NOMO-1 (cell line): ENCODE measurements around the gene OTULIN.

Experiments used
- DNase-seq, 2 experiments: peaks; one replicate each; lab custom pipeline; 2025; ENCODE audit not compliant: unreplicated experiment in 2 of 2; lab: John Stamatoyannopoulos, UW

Gene OTULIN

DNA sequence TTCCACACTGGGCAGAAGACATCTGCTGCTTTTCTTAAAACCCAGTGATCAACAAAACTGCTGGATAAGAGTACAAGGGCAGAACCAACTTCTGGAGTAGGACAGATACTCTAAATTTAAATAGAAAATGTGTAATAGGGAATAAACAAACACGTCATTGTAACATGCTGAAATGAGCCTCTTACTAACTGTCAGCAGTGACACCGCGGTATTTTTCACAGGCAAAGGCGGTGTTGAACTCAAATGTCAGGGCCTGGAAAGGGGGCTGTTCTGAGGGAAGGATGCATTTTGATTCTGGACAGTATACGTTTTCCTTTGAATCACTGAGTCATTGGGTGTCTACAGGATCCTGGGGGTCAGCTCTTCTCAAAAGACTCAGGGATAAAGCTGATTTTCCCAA is 73.5 kb downstream of the OTULIN start:
- no peak for DNase-seq

DNA sequence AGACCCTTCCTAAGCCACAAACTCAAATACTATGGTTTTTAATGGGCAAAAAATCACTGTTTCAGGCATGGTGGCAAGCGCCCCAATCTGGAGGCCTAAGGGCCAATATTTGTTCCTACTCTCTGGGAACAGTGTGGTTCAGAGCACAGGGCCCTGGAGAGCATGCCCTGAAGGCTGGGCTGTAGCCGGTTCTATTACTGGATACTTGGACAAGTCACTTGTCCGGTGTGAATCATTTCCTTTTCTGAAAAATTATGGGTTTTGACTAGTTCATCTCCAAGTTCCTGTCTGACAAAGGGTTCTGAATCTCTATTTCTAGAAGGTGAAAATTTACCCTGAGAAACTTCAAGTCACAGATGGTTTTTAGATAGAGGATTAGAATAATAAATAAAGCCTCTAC is 75.0 kb downstream of the OTULIN start:
- DNase-seq = peak in 1 of 2 experiments; percentile 69

DNA sequence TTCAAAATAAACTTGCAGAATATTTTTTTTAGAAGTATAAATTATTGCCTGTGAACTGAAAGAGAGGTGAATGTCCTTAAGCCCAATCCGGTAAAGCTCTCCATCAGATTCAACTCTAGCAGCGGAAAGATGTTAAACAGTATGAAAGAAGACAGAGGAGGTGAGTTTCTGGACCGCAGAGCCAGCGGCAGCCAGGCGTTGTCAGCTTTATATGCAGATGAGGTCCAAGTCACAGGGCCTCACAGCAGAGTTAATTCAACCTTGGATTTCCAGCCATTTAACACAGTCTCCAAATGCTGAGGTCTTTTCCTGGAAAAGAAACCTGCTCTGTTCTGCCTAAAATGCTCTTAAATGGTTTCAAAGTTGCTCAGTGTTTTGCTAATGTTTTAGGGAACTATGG is 75.5 kb downstream of the OTULIN start:
- DNase-seq = no peak

DNA sequence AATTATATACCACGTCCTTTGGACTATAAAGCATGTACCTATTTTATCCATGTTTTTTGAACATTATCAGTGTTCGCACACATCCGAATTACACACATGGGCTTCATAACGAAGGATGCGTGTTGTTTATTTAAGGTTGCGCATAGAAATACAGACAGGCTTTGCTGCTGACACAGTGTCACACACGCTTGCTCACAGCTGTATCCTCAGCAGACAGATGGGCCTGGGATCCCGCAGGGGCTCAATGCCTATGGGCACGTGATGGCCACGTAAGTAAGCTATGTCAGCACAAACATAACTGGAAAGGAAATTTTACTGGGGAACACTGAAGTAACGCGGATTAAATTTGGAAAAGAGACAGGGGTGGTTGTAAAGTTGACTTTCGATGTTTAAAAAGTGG is 76.6 kb downstream of the OTULIN start:
- DNase-seq = no peak

DNA sequence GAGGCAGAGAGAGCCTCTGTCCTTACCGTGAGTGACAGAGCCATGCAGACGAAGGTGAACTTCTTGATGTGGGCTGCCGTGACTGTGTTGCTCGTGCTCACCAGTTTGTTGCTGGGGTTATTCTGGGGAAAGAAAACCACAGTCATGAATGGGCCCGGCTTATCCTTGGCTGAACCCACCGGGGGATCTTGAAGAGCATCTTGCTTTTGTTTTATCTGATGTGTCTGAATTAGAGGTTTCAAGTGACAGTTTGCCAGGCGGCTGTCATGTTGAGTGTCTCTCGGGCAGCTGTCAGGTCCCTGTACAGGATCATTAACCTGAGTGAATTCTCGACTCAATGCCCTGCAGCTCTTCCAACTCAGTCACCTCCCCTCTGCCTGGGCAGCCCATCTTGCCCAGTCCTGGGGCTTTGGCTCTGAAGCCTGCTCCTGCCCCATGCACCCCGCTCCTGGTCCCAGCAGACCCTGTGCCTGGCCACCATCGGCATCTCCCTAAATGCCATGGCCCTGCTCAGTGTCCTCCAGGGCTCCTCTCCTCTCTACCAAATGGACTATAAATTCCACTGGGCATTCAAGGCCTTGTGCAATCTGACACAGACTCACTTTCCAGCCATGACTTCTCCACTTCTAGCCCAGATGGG is 77.4 kb downstream of the OTULIN start:
- no peak for DNase-seq

DNA sequence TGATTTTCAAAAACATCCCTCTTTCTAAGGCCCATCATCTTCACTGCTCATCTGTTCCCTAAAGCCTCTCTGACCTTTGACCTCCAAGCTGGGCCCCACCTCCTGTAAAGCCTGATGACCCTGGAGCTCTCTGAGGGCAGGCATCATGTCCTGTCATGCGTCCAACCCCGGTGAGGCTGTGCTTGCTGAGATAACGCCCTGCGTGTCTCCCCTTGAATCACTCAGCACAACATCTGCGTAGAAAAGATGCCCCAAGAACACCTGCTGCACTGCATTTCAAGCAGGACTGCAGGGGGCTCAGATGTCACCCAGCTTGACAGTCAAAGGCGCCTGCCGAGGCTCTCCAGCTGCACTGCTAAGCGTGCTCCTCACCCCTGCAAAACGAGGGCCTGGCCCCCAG is 78.0 kb downstream of the OTULIN start:
- DNase-seq = no peak

DNA sequence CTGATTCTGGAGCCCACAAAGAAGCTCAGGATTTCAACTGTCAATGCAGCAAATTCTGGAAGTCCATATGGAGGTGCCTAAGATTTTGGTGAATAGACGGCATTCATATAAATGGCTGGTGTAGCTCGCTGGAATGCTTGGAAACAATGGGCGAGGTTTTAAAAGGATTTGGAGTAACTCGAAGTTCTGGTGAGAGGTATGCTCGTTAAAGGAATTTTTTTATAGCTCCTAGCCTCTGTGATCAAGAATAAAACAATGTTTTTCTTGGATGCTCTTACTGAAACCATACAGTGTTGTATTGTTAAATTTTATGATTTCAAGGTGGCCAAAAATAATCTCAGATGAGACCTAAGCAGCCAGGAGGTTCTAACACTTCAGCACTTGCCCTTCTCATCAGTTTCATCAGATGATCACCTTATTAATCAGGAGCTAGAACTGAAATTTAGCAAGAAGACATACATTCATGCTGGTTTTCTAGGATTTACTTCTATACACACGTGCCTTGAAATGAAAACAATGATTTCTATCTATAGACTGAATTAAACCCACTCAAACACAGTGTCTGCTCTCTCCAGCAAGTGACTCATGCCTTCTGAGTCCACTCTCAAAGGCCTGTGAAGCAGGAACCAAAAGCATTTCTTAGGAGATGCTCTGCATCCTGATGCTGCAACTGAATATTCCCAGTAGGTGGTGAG is 79.2 kb downstream of the OTULIN start:
- DNase-seq = no peak

DNA sequence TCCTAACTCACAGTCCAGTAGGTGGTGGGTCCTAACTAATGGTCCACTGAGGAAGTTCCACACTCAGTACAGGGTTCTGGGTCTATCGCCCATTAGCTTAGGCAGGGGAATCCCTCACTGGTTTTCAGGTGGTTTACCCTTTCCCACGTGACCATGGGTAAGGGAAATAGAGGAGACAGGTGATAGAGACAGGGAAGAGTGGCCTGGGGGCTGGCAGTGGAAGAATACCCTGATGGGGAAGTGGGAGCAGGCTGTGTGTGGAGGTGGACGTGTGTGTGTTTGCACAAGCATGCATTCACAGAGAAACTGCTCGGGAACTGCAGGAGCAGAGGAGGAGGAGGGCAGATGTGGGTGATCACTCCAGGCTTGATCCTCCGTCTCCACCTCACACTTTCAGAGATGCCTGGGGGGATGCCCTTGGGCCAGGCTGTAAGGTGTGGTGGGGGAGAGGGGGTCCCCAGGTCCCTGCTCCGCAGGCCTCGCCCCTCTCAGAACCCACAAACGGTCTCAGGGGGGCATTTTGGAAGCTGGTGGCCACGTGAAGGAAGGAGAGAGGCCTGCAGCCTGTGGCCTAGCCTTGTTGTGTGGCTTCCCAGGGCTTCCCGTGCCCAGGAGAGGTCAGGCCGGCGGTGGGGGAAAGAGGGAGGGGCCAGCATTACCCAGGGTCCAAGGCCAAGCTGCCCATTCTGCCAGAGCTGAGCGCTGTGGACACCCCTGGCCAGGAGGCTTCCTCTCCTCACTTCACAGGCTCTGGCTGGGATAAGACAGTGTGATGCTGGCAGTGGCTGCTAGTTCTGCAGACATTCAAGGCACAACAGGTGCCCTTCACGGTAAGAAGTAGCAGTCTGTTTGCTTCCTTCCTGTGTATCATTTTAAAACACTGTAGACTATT is 80.0 kb downstream of the OTULIN start:
- no peak for DNase-seq

DNA sequence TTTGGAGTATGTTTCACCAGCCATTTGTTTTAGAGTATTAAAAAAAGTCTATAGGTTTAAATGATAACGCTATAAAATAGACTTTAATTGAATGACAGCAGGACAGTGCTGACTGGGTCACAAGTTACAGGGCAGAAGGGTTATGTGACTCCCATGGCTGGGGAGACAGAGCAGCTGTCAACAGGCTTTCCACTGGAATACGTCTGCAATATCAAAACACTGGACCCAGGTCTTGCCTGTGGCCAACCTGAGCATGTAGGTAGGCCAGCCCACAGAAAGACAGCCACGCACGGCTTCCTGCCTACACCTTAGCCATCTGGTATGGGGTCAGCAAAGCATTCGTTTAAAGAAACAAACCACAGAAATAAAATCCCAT is 80.7 kb downstream of the OTULIN start:
- no peak for DNase-seq

DNA sequence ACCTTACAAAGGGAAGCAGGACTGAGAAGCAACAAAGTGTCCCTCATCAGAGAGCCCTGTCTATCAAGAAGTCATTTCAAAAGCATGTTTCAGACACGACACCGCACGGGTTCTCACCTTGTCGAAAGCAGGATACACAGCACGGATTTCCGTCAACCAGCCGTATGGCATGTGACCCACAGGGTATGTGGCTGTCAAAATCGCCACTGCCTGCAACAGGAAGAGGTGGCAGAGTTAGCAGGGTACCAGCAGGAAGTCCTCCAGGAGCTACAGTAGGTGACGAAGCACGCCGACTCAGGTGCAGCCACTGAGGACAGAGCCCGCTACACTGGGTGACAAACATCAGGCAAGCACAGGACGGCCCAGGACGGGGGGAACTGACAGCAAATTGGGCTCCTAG is 81.2 kb downstream of the OTULIN start:
- DNase-seq = no peak

DNA sequence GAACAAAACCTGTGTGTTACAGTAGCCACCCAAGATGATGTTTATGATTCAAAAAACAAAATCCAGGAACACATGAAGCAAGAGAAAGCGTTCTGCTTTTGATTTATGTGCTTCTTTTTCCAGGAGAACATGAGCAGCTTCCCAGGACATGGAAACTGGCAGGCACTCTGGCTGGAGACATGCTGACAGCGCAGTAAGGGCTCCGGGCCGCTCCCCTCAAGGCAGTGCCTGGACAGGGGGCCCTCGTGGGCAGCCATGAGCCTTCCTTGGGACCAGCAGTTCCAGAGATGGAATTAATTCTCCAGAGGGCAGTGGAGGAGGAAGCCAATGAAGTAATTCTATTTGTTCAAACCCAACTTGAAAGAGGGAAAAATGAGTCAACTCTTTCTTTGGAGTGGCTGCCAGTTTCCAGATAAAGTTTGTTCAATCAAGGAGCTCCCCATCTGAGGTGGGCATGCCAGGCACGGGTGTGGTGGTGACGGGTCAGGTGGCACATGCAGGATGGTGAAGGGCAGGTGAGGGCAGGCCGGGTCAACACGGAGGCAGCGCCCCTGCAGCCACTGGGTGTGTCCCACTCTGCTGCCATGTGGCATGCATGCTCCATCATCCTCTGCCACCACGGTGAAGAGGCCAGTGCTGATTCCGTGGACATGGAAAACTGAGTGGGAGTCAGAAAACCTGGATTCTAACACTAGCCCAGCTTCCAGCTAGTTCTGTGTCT is 83.8 kb downstream of the OTULIN start:
- no peak for DNase-seq
